GM12875 (cell line): Measurements from ENCODE around the gene CNIH3.

ENCODE experiments used
- H3K4me3 ChIP-seq: one replicate; pipeline ENCODE4 v1.5.1; 2011; ENCODE audit warnings: low read depth, low read length, control low read depth
- CTCF ChIP-seq: IDR thresholded peaks from 2 replicates; pipeline ENCODE4 v1.5.1; 2011; ENCODE audit warnings: low read depth, mild to moderate bottlenecking, control low read depth, inconsistent platforms, low read length, moderate library complexity, borderline replicate concordance; ENCODE audit not compliant: insufficient read depth

The CNIH3 gene

GRCh38 chr1:224616756-224617409 is 766 bp downstream of the CNIH3 start:
- no peak for TF ChIP-seq CTCF
- no peak overlapping the region for H3K4me3 ChIP-seq

- no peak for TF ChIP-seq CTCF
- no peak overlapping the region for H3K4me3 ChIP-seq
Measured at GRCh38 chr1:224617410-224618355, 1.6 kb downstream of the CNIH3 start.

GRCh38 chr1:224619209-224619608 is 3.1 kb downstream of the CNIH3 start:
- TF ChIP-seq CTCF = no peak

GRCh38 chr1:224620105-224620504 is 4.0 kb downstream of the CNIH3 start:
- TF ChIP-seq CTCF = no peak
- H3K4me3 ChIP-seq = no peak overlapping the region

More at GRCh38 chr1:224619209-224619608, 3.1 kb downstream of the CNIH3 start:
- no peak overlapping the region for H3K4me3 ChIP-seq

- H3K4me3 ChIP-seq = no peak overlapping the region
- no peak for TF ChIP-seq CTCF
Measured at GRCh38 chr1:224621813-224622682, 5.9 kb downstream of the CNIH3 start.

- TF ChIP-seq CTCF = no peak
- H3K4me3 ChIP-seq = no peak overlapping the region
Measured at GRCh38 chr1:224622831-224623230, 6.7 kb downstream of the CNIH3 start.
